HPDE6-E6E7 (cell line): ENCODE measurements around the gene AJUBA.
"Not testable (repeated sequence)": the region's sequence is repeated elsewhere in the genome, so short reads cannot be mapped to it uniquely, and the experiment has no call there.

Experiments
- DNase-seq: peaks from one replicate; pipeline ENCODE4 v3.0.0; 2011; ENCODE audit warnings: missing footprints; ENCODE audit errors: extremely low spot score

Gene AJUBA

GRCh38 chr14:23006544-23007419 is 24.4 kb upstream of the AJUBA start:
- peak; percentile 97 for DNase-seq

- no peak for DNase-seq
Measured at GRCh38 chr14:23006188-23006534, 23.8 kb upstream of the AJUBA start.

GRCh38 chr14:23005451-23006187 is 23.3 kb upstream of the AJUBA start:
- no peak for DNase-seq

DNA sequence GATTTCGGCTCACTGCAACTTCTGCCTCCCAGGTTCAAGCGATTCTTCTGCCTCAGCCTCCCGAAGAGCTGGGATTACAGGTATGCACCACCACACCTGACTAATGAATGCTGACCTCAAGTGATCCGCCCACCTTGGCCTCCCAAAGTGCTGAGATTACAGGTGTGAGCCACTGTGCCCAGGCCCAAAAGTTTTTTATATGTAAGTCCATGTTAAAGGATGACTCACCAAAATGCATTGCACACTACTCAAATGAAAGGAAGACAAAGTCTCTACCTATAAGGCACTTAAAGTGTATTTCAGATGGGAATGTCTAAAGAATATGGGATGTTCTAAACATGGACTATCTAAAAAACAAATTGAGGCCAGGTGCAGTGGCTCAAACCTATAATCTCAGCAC is 21.9 kb upstream of the AJUBA start:
- DNase-seq: not testable (repeated sequence)

DNA sequence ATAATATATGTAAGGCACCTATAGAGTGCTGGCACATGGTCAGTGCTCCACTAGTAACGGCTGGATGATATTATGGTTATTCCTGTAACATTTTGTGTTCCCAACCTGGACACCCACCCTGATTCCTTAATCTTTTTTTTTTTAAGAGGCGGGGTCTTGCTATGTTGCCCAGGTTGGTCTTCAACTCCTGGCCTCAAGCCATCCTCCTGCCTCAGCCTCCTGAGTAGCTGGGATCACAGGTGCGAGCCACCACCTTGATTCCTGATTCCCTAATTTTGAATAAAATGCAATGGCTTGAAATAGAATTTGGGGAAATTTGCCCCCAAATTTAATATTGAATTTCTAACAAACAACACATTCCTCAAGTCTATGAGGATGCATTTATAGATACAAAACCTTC is 20.2 kb upstream of the AJUBA start:
- DNase-seq: no peak

DNA sequence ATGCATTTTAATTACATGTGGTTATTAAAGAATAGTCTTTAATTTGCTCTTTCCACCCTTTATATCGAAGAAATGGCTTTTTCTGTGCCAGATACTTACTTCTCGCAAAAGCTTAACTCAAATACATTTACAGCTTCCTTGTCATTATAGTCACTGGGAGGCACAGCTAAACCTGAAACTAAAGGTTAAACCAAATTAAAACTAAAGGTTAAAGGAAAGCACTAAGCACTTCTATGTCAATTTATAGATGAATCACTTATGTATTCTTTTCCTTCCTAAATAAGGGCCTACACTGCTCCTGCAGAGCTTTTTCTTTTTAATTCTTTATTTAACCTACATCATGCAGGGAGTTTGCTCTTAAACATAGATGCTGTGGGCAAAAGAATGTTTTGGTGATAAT is 18.5 kb upstream of the AJUBA start:
- no peak for DNase-seq

GRCh38 chr14:22998329-22999012 is 16.1 kb upstream of the AJUBA start:
- DNase-seq: no peak

DNA sequence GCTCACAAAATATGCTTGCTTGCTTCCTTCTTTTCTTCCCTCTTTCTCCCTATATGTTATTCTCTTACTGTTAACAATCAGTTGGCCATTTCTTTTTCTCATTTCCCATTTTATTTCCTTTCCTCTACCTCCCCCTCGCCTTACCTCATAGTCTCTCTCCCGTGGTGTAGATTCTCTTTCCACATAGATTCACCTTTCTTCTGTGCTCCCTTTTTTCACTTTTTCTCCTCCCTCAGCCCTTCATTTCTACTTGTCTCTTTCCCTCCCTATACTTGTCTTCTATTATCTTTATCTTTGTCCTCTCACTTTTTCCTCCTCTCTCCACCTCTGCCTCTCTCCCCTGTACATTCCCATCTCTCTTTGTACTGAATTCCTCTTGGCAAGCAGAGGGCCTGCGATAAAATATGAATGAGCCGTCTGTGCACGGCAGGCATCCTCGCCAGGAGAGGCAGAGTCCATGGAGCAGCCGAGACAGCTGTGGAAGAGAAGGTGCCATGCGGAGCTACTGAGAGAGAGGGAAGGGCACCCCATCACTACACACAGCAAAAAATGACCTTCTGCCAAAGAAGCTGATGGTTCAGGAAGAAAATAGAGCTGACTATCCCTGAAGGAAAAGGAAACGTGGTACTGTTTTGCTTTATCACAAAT is 15.4 kb upstream of the AJUBA start:
- DNase-seq: no peak

DNA sequence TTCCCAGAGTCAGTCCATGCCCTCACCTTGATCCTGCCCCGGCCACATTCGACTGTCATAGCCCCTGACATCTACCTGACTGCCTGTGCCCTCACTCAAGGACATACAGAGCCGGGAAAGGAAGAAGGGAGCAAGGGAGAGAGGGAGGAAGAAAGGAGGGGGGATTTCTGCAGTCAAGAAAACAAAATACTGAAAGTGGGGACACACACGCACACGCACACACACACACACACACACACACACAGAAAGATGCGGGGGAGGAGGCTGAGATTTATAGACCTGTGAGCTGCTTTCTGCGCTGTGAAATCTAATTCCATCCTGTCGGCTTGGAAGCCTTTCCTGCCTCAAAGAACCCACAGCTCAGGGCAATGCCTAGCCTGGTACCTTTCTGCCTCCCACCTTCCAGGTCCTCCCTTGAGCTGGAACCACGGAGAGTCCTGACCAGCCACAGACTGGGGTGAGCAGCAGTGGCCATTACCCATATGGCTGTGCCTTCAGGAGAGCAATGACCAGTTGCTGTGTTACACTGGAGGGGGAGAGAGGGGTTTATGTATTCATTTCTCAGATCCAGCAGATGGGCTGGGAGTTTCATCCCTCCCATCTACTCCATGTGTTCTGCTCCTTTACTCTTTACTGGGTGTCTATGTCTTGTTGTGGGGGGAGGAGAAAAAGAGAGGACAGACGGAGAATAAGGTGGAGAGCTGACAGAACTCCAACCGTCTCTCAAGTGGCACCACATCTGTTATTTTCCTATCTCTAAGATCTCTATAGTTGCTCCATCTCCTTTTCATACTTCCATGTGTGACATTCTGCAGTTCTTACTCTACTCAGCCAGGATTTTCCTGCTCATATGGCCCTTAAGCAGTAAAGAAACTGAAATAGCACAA is 14.7 kb upstream of the AJUBA start:
- DNase-seq: no peak

- no peak for DNase-seq
Measured at GRCh38 chr14:22995889-22996625, 13.7 kb upstream of the AJUBA start.

DNA sequence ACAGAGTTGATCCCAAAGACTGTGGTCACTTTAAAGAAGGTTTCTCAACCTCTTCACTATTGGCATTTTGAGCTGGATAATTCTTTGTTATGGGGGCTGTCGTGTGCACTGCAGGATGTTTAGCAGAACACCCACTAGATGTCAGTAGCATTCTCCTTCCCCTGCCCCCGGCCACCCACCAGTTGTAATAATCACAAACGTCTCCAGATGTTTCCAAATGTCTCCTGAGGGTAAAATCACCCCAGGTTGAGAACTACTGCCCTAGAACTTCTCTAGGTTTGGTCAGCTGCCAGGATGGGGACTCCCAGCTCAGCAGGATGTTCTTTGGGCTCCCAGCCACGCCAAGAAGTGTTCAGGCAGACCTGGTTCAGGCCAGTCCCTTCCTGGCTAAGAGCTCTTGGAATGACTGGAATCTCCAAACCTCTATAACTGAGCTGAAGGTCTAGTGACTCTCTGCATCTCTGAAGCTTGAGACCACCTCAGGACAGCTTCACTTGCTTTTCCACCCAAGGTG is 12.5 kb upstream of the AJUBA start:
- no peak for DNase-seq

- no peak for DNase-seq
Measured at GRCh38 chr14:22993517-22993916, 11.2 kb upstream of the AJUBA start.

DNA sequence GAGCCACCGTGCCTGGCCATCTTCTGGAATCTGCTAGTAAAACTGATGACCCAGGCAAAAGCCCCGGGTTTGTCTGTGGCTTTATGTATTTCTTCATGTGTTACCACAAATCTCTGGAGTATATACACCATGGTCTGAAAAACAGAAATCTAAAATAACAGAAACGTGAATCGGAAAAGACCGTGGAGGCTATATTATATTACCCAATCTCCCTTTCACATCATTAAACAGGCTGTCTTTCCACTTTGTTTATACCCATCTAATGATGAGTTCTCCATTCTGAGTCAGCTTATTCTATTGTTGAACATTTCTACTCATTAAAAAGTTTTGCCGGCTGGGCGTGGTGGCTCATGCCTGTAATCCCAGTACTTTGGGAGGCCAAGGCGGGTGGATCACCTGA is 9.5 kb upstream of the AJUBA start:
- no peak for DNase-seq

- DNase-seq: no peak
Measured at GRCh38 chr14:22987291-22987690, 4.9 kb upstream of the AJUBA start.

GRCh38 chr14:22986508-22987054 is 4.2 kb upstream of the AJUBA start:
- DNase-seq: no peak

GRCh38 chr14:22985894-22986507 is 3.6 kb upstream of the AJUBA start:
- DNase-seq: no peak

DNA sequence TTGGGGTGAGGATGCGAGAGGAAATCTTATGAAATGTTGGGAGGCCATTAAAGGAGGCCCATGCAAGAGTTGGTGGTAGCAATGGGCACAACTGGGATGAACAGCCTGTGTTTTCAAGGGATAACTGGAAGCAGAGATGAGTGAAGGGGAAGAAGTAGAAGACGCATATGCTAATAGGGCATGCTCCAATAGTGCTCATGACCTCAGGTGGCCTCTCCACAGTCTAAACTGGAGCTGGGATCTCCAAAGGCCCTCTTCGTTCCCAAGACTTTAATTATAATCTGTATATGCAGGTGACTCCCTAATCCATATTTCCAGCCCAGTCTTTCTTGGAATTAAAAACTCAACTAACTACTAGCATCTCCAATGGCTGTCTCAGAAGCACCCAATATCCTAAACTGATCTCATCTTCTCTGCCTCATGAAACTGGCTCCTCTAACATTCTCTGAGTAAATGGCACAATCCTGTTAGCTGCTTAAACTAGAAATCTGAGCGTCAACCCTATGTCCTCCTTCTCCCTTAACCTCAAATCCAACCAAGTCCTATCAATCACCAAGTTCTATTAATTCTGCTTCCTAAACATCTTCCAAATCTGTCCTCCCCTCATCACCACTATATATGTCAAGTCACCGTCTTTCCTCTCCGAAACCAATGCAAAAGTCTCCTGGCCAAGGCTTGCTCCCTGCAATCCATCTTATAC is 2.8 kb upstream of the AJUBA start:
- no peak for DNase-seq

DNA sequence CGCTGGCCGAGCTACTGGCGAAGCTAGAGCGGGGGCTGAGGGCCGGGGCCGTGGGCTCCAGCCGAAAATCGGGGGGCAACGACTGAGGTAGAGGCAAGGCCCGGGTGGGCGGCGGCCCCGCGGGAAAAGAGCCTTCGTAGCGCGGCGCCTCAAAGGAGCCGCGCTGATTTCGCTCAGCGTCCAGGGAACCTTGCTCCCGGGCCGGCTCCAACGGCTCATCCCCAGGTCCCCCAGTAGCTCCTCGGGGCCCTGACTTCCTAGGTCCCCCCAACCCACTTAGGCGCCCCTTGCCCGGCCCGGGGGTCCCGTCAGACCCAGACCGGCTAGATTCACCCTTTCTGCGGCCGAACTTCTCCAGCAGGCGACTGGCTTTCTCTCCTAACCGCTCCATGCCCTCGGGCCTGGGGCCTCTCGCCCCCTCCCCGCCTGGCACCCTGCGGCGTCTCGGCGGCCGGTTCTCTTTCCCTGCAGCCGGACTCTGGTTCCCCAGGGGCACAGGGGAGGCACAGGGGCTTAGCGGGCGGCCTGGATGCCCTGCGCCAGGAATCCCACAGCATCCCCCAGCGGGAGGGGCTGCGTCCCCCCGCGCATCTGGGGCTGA is 375 bp downstream of the AJUBA start:
- DNase-seq: no peak
